ENCODE measurements around the gene LYSMD1.
"Not testable (repeated sequence)": the region's sequence is repeated elsewhere in the genome, so short reads cannot be mapped to it uniquely, and the experiment has no call there.

Gene LYSMD1

GRCh38 chr1:151165738-151166504, at the start of gene LYSMD1, which contains the start of gene SCNM1:
TSS of gene LYSMD1 (minus strand) at chr1:151165902. CDS start at chr1:151165258, 644 bp downstream.
TSS of gene SCNM1 (plus strand) at chr1:151166144. CDS start at chr1:151166153, 9 bp downstream.
- peak; percentile 95 for DNase-seq

DNA sequence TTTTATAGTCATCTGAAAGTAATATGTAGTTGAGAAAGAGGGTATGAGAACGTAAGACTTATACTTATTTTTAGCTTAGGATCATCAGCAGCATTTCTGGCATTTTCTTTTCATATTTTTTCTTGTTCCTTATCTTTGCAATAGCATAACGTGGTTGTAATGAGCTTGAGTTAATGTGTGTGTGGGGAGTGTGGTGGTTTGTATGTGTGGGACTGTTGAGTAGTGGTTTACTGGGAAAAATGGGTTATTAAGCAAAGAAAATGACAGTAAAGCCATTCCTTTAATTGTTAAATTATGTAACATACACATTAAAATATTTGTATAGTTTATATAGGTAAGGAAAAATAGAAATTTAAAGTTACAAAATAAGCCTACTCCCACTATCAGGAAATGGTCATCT, 47.9 kb upstream of the LYSMD1 start:
- no peak for DNase-seq

GRCh38 chr1:151211972-151212705, 46.4 kb upstream of the LYSMD1 start:
- no peak for DNase-seq

DNA sequence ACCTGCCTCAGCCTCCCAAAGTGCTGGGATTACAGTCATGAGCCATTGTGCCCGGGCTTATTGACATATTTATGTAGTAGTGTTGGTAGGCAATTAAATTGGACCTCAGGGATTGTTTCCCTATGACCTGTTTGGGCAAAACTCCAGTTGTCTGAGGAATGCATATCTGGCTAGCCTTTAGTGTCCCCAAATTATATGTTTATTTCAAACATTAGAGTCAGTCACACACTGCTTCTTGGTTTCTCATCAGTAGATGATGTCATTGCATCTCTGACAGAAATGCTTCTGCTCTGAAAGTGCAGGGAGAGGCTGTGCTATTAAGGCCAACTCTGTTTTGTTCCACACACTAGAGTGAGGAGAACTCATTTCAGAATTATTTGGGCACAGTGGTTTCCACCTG, 45.1 kb upstream of the LYSMD1 start:
- DNase-seq, result no peak

DNA sequence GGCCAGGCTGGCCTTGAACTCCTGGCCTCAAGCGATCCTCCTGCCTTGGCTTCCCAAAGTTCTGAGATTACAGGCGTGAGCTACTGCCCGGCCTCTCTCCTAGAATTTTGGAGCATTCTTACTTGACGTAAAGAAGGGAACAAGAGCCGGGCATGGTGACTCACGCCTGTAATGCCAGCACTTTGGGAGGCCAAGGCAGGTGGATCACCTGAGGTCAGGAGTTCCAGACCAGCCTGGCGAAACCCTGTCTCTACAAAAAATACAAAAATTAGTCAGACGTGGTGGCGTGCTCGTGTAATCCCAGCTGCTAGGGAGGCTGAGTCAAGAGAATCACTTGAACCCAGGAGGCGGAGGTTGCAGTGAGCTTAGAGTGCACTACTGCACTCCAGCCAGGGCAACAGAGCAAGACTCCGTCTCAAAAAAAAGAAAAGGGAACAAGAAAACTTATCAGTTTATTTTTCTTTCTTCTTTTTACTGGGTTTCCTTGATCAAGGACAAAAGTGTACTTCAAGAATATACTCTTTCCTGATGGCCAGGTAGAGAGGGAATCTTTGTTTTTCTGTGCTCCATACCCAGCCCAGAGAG, 39.8 kb upstream of the LYSMD1 start:
- DNase-seq, result not testable (repeated sequence)

DNA sequence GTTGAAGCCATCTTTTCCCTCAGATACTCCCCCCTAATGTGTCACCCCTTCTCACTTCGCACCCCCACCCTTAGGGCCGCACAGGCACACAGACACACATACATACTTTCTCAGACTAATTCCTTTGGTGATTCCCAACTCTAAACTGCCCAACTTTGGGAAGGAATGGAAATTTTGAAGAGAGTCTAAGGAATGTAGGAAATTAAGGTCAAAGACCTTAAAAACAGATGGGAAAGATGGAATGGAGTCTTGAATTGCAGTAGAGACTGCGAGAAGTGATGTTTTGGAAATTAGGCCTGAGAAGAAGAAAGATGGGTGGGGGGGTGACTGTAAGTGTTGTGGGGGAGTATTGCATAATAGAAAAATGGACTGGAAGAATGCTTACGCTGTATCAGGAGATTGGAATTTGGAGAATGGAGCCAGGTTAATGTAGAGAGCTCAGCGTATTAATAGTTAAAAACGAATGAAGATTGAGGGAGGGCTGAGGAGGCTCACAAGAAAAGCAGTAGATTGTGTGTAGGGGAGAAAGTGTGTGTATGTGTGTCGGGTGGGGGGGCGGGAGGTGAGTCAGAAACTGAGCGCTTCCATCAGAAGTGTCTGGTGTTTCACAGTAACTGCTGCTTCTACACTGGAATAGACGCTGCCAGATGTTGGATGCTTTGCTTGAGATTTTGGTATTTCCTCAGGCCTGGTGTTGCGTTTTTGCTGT, 34.3 kb upstream of the LYSMD1 start:
- DNase-seq, result no peak

GRCh38 chr1:151198254-151199127, 32.8 kb upstream of the LYSMD1 start, which contains the start of gene PIP5K1A:
TSS of gene PIP5K1A (plus strand) at chr1:151198552. CDS start at chr1:151198997, 445 bp downstream.
- DNase-seq, result peak; percentile 97

GRCh38 chr1:151197863-151198253, 32.2 kb upstream of the LYSMD1 start:
- DNase-seq, result no peak

DNA sequence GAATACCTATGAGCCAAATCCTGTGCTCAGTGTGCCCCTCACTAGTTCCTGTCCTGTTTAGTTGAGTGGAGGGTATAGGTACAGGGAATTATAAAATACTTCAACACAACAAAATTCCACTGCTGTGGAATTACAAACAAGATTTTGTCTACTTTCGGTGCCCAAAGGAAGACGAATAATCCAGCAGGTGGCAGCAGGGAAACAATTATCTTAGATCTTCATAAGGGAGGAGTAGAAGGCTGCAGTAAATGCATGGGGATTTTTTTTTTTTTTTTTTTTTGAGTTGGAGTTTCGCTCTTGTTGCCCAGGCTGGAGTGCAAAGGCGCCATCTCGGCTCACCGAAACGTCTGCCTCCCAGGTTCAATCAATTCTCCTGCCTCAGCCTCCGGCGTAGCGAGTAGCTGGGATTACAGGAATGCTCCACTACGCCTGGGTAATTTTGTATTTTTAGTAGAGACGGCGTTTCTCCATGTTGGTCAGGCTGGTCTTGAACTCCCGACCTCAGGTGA, 30.6 kb upstream of the LYSMD1 start:
- peak; percentile 36 for DNase-seq

DNA sequence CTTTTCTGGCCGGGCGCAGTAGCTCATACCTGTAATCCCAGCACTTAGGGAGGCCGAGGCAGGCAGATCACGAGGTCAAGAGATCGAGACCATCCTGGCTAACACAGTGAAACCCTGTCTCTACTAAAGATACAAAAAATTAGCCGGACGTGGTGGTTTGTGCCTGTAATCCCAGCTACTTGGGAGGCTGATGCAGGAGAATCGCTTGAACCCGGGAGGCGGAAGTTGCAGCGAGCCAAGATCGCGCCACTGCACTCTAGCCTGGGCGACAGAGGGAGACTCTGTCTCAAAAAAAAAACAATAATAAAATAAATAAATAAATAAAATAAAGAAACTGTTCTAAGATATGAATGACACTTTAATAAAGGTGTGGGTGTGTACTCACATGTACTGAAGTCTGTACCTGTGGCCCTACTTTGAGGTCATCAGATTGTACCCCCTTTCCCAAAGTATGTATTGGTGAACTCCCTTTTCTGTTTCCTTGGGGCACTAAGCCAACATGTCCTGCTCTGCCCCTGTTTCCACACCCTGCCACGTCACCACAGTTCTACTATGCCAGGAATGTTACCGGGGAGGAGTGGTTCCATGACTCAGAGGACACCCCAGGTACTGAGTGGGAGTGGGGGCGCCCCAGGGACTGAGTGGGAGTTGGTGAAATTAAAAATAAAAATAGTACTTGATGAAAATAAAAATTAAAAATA, 29.3 kb upstream of the LYSMD1 start:
- DNase-seq, result not testable (repeated sequence)

DNA sequence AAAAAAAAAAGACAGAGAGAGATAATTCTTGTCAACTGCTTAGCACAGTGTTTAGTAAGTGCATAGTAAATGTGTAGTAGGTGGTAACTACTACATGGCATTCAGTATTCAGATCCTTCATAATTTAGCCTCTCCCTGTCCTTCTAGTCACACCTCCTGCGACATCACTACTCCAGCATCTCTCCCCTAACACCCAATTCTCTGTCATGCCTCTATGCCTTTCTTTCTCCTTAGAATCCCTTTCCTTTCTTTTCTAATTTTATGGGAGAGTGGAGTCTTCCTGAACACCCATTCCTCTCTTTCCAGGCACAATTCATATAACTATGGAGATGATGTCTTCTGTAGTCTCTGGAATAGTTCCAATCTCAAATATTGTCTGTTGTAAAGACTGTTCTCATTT, 28.2 kb upstream of the LYSMD1 start:
- no peak for DNase-seq

- no peak for DNase-seq
These were observed 27.6 kb upstream of the LYSMD1 start for GRCh38 chr1:151193304-151193703.

DNA sequence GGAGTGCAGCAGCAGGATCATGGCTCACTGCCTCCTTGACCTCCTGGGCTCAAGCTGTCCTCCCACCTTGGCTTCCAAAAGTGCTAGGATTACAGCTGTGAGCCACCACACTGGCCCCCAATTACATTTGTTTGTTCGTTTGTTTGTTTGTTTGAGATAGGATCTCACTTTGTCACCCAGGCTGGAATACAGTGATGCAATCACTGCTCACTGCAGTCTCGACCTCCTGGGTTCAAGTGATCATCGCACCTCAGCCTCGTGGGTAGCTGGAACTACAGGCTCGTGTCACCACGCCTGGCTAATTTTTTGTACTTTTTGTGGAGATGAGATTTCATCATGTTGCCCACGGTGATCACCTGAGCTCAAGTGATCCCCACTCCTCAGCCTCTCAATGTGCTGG, 26.3 kb upstream of the LYSMD1 start:
- no peak for DNase-seq

DNA sequence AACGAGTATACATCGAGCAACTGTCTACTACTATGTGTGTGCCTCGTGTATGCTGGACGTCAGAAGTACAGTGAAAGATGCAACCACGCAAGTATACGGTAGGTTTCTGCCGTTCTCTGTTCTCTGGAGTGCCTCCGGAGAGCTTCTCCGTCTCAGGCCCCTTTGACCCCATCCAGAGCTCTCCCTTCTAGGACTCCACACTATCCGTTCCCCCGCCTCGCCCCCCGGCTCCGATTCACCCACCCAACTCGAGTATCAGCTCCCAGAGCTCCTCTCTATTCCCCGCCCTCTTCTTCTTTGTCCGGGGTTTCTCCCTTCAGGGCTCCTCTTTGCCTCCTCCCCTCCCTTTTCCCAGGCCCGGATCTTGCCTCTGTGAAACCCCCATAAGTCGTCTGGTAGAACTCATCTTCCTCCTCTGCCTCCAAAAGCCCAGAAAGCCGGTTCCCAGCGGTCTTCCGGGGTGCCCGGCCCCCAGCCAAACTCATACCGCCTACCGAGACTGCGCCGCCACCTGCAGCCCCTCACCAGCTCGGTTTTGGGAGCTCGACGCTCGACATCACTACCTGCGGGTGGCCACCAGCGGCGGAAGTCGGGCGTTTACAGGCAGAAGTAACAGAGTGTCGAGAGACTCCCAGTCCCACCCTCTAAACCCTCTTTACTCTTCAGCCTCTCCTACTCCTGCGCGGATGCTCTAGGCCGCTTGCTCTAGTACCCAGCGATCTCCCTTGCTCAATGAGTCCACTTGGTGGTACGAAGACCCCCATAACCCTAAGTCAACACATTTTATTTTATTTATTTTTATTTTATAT, 24.1 kb upstream of the LYSMD1 start, which contains the start of gene VPS72:
Gene VPS72, minus strand, starts transcription at position 561 of the 809 bp plus-strand sequence. Its CDS starts 76 bp downstream, at position 485.
- peak; percentile 85 for DNase-seq

GRCh38 chr1:151188667-151189066, 23.0 kb upstream of the LYSMD1 start:
- DNase-seq, result not testable (repeated sequence)

- no peak for DNase-seq
These were observed 21.5 kb upstream of the LYSMD1 start for GRCh38 chr1:151187205-151187604.

- no peak for DNase-seq
These were observed 18.5 kb upstream of the LYSMD1 start for GRCh38 chr1:151184211-151184610.

DNA sequence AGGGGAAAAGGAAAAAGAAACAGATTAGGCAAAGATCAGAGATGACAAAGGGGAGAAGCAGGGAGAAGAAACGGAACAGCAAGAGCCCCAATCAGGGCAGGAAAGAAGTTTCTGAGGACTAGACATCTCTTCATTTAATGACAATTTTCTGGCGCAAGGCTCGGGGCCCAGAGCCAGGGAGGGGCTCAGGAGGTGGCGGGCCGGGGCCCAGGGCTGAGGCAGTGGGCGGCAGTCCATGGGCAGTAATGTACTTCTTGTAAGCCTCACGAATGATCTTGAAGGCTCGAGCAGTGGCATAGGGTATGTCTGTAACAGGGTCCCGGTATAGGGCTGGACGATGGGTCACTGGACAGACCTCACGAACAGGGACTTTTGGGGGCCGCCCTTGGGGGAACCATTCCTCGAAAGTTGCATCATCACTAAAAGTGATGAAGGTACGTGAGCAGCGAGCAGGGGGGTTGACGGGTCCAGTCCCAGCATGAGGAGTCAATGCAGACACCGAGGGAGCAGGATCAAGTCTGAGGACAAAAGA, 10.9 kb upstream of the LYSMD1 start:
- no peak for DNase-seq

- no peak for DNase-seq
These were observed 10.2 kb upstream of the LYSMD1 start, which contains the start of gene TMOD4 for GRCh38 chr1:151175863-151176262. TSS of gene TMOD4 (minus strand) at chr1:151175981. CDS start at chr1:151174875, 1,106 bp downstream.
